ENCODE results near the gene RFTN1.

- TF ChIP-seq, protein P1, sequence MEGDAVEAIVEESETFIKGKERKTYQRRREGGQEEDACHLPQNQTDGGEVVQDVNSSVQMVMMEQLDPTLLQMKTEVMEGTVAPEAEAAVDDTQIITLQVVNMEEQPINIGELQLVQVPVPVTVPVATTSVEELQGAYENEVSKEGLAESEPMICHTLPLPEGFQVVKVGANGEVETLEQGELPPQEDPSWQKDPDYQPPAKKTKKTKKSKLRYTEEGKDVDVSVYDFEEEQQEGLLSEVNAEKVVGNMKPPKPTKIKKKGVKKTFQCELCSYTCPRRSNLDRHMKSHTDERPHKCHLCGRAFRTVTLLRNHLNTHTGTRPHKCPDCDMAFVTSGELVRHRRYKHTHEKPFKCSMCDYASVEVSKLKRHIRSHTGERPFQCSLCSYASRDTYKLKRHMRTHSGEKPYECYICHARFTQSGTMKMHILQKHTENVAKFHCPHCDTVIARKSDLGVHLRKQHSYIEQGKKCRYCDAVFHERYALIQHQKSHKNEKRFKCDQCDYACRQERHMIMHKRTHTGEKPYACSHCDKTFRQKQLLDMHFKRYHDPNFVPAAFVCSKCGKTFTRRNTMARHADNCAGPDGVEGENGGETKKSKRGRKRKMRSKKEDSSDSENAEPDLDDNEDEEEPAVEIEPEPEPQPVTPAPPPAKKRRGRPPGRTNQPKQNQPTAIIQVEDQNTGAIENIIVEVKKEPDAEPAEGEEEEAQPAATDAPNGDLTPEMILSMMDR (IDR thresholded peaks at IDR 0.05) = no peak
- no peak for TF ChIP-seq EP300 (IDR thresholded peaks at IDR 0.05)
Observed at GRCh38 chr3:16547561-16548357, 34.3 kb upstream of the RFTN1 start.

Measured in tibial nerve (tissue), 4 donors.